BE2C (cell line): Measurements from ENCODE around the gene LTBP2.

Source experiments
- DNase-seq: peaks from one replicate; pipeline ENCODE4 v3.0.0-alpha.2; 2020
- H3K27me3 ChIP-seq: fragments of 250-450 bp; sonication (Bioruptor Pico); 2 replicates; pipeline ENCODE4 v1.5.1; 2020; ENCODE audit warnings: mild to moderate bottlenecking
- H3K36me3 ChIP-seq: fragments of 250-450 bp; sonication (Bioruptor Pico); 2 replicates; pipeline ENCODE4 v1.5.1; 2020; ENCODE audit warnings: mild to moderate bottlenecking
- H3K4me1 ChIP-seq: fragments of 250-450 bp; sonication (Bioruptor Pico); 2 replicates; pipeline ENCODE4 v1.5.1; 2020
- H3K4me3 ChIP-seq: 2 replicates; pipeline ENCODE4 v1.5.1; 2011; ENCODE audit warnings: low read depth, low read length
- H3K9me3 ChIP-seq: fragments of 250-450 bp; sonication (Bioruptor Pico); 2 replicates; pipeline ENCODE4 v1.5.1; 2020
- CTCF ChIP-seq: IDR thresholded peaks from 2 replicates; pipeline ENCODE4 v1.5.1; 2012; ENCODE audit warnings: mild to moderate bottlenecking, low read depth, low read length

LTBP2 gene

GRCh38 chr14:74551431-74552371 is 60.3 kb downstream of the LTBP2 start:
- Histone ChIP-seq H3K27me3 (no peaks in the 10 kb centered on the region), H3K9me3 (no peaks in the 10 kb centered on the region), H3K36me3 (no peaks in the 10 kb centered on the region), H3K4me3 (no peak overlapping the region), H3K4me1 (no peaks in the 10 kb centered on the region)
- TF ChIP-seq CTCF = no peak
- no peak for DNase-seq

- Histone ChIP-seq H3K27me3 (no peaks in the 10 kb centered on the region), H3K9me3 (no peaks in the 10 kb centered on the region), H3K4me3 (no peak overlapping the region), H3K36me3 (no peaks in the 10 kb centered on the region), H3K4me1 (no peaks in the 10 kb centered on the region)
- no peak for TF ChIP-seq CTCF
- no peak for DNase-seq
These were observed 61.0 kb downstream of the LTBP2 start for GRCh38 chr14:74551001-74551400.

DNA sequence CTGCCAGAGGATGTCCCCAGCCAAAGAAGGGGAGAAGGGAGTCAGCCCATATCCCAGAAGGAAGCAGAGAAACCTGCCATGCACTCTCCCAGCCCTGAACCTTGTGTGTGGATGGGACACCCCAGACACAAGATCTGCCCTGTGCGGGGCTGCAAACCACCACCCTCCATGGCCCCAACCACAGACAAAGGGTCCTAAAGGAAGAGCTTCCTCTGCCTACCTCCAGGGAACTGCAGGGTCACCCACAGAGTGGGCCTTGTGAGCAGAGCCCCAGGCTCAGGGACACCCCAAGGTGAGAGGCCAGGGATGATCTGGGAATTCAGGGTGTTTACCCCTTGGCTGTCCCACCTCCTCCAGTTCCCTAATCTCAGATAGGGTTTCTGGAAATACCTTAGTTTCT is 62.0 kb downstream of the LTBP2 start:
- no peak overlapping the region for H3K4me3 ChIP-seq

DNA sequence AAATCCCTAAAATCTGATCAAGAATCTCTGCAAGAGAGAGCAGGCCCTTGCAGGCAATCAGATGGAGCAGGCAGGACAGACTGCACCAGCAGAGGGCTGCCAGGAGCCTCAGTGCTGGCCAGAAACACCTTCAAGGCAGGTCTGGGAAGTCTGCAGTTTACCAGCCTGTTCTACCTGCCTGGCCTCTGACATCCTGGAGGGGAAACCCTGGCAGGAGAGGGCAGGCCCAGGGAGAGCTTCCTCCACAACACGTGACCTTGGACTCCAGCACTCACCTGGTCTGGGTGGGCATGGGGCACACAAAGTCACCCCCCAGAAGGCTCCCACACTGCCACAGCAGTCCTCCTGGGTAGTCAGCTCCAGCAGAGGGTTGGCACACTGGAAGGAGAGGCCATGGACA is 62.4 kb downstream of the LTBP2 start:
- DNase-seq = no peak
- TF ChIP-seq CTCF = peak; percentile 24
- no peaks in the 10 kb centered on the region for H3K36me3 ChIP-seq

More for the DNA sequence above, 62.0 kb downstream of the LTBP2 start:
- Histone ChIP-seq H3K27me3 (no peaks in the 10 kb centered on the region), H3K4me1 (no peaks in the 10 kb centered on the region), H3K36me3 (no peaks in the 10 kb centered on the region), H3K9me3 (no peaks in the 10 kb centered on the region)
- no peak for TF ChIP-seq CTCF
- DNase-seq = no peak

GRCh38 chr14:74548881-74549280 is 63.2 kb downstream of the LTBP2 start:
- Histone ChIP-seq H3K4me1 (no peaks in the 10 kb centered on the region), H3K4me3 (no peak overlapping the region), H3K36me3 (no peaks in the 10 kb centered on the region), H3K9me3 (no peaks in the 10 kb centered on the region), H3K27me3 (no peaks in the 10 kb centered on the region; the same call in 1 of the 2 replicates)
- no peak for DNase-seq
- no peak for TF ChIP-seq CTCF

More for the DNA sequence above, 62.4 kb downstream of the LTBP2 start:
- no peaks in the 10 kb centered on the region for H3K27me3 ChIP-seq
- H3K4me1 ChIP-seq = no peaks in the 10 kb centered on the region
- no peaks in the 10 kb centered on the region for H3K9me3 ChIP-seq
- no peak overlapping the region for H3K4me3 ChIP-seq

GRCh38 chr14:74547331-74547927 is 64.6 kb downstream of the LTBP2 start:
- Histone ChIP-seq H3K9me3 (no peaks in the 10 kb centered on the region), H3K4me1 (no peaks in the 10 kb centered on the region), H3K36me3 (no peaks in the 10 kb centered on the region), H3K4me3 (no peak overlapping the region), H3K27me3 (no peaks in the 10 kb centered on the region; the same call in 1 of the 2 replicates)
- DNase-seq = no peak
- no peak for TF ChIP-seq CTCF
